ENCODE measurements around the gene PPP4R3B.
"Not testable (repeated sequence)": the region's sequence is repeated elsewhere in the genome, so short reads cannot be mapped to it uniquely, and the experiment has no call there.

PPP4R3B gene

DNA sequence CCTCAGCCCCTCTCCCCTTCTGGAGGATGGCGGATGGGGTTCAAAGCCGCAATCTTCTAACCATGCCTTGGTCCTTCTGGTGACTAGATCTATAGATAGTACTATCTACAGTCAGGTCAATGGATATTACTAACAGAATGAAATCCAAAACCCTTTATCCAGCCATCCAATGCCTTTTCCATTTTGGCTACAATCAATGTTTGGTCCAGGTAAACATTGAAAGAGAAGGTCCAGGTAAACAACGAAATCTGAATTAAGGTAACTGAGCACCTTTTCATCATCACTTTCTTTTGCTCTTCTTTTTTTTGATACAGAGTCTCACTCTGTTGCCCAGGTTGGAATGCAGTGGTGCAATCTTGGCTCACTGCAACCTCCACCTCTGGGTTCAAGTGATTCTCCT, 9.7 kb downstream of the PPP4R3B start:
- intact Hi-C loops (cut with DNase I; ENCODE audit: low total_unique reads), result no loop called here
- Histone ChIP-seq H3K36me3 (peaks cover 0 to 21% (median 20%) of the 10 kb centered on the region in 3 donors), H3K4me1 (peaks cover 0 to 24% (median 9%) of the 10 kb centered on the region in 4 donors), H3K9me3 (no peaks in the 10 kb centered on the region), H3K4me3 (no peak overlapping the region), H3K27ac (no peak overlapping the region), H3K27me3 (no peaks in the 10 kb centered on the region)
- TF ChIP-seq, protein P1, sequence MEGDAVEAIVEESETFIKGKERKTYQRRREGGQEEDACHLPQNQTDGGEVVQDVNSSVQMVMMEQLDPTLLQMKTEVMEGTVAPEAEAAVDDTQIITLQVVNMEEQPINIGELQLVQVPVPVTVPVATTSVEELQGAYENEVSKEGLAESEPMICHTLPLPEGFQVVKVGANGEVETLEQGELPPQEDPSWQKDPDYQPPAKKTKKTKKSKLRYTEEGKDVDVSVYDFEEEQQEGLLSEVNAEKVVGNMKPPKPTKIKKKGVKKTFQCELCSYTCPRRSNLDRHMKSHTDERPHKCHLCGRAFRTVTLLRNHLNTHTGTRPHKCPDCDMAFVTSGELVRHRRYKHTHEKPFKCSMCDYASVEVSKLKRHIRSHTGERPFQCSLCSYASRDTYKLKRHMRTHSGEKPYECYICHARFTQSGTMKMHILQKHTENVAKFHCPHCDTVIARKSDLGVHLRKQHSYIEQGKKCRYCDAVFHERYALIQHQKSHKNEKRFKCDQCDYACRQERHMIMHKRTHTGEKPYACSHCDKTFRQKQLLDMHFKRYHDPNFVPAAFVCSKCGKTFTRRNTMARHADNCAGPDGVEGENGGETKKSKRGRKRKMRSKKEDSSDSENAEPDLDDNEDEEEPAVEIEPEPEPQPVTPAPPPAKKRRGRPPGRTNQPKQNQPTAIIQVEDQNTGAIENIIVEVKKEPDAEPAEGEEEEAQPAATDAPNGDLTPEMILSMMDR (IDR thresholded peaks at IDR 0.05), result no peak
- DNase-seq, result no peak

- intact Hi-C loops (cut with DNase I; ENCODE audit: low total_unique reads), result no loop called here
- Histone ChIP-seq H3K27ac (peak overlapping the region in 1 of 2 donors; percentile 45), H3K4me1 (peaks cover 0 to 19% (median 9%) of the 10 kb centered on the region in 4 donors), H3K4me3 (no peak overlapping the region), H3K9me3 (no peaks in the 10 kb centered on the region), H3K27me3 (no peaks in the 10 kb centered on the region), H3K36me3 (peaks cover 0 to 13% (median 11%) of the 10 kb centered on the region in 3 donors)
- DNase-seq, result no peak
- TF ChIP-seq, protein P1 (IDR thresholded peaks at IDR 0.05), result no peak
These were observed 13.3 kb downstream of the PPP4R3B start for GRCh38 chr2:55604027-55604565.

DNA sequence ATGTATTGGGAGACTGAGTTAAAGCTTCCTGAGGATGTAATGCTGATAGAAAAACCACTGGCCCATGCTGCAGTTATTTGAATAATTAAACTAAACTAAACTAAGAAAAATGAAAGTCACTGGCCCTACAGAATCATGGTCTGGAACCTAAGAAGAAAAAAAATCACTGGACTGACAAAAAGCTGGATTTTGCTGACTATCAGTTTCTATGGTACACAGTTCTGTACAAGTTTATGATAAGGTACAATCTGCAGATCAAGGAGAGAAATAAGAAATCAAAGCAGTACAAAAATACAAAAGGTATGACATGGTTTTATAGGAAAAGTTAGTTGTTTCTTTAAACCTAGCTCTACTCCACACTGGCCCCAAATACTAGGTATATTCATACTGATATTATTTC, 15.6 kb downstream of the PPP4R3B start:
- Histone ChIP-seq H3K4me1 (peaks cover 0 to 16% (median 9%) of the 10 kb centered on the region in 4 donors), H3K27me3 (no peaks in the 10 kb centered on the region), H3K9me3 (no peaks in the 10 kb centered on the region), H3K4me3 (no peak overlapping the region), H3K27ac (no peak overlapping the region), H3K36me3 (peaks cover 6 to 34% (median 31%) of the 10 kb centered on the region in 3 donors)
- TF ChIP-seq, protein P1 (IDR thresholded peaks at IDR 0.05), result no peak
- intact Hi-C loops (cut with DNase I; ENCODE audit: low total_unique reads), result no loop called here
- no peak for DNase-seq

- DNase-seq, result no peak
- Histone ChIP-seq H3K27ac (no peak overlapping the region), H3K27me3 (no peaks in the 10 kb centered on the region), H3K36me3 (peaks cover 6 to 37% (median 34%) of the 10 kb centered on the region in 3 donors), H3K9me3 (no peaks in the 10 kb centered on the region), H3K4me1 (no peaks in the 10 kb centered on the region), H3K4me3 (no peak overlapping the region)
- TF ChIP-seq, protein P1 (IDR thresholded peaks at IDR 0.05), result no peak
- intact Hi-C loops (cut with DNase I; ENCODE audit: low total_unique reads), result no loop called here
These were observed 19.2 kb downstream of the PPP4R3B start for GRCh38 chr2:55598056-55598795.

GRCh38 chr2:55596795-55597194, 20.6 kb downstream of the PPP4R3B start:
- H3K27me3 ChIP-seq; H3K4me3 ChIP-seq; DNase-seq; H3K4me1 ChIP-seq; H3K9me3 ChIP-seq; intact Hi-C loops (cut with DNase I; ENCODE audit: low total_unique reads); H3K27ac ChIP-seq: not testable (repeated sequence)
- H3K36me3 ChIP-seq, result peaks cover 6 to 26% (median 24%) of the 10 kb centered on the region in 3 donors

GRCh38 chr2:55595536-55595935, 21.9 kb downstream of the PPP4R3B start:
- Histone ChIP-seq H3K36me3 (peaks cover 6 to 24% (median 24%) of the 10 kb centered on the region in 3 donors), H3K27me3 (no peaks in the 10 kb centered on the region), H3K4me3 (no peak overlapping the region), H3K4me1 (peaks cover 0 to 5% (median 0%) of the 10 kb centered on the region in 4 donors), H3K9me3 (no peaks in the 10 kb centered on the region), H3K27ac (no peak overlapping the region)
- TF ChIP-seq, protein P1 (IDR thresholded peaks at IDR 0.05), result no peak
- no peak for DNase-seq
- intact Hi-C loops (cut with DNase I; ENCODE audit: low total_unique reads), result no loop called here
